Measurements from ENCODE around the gene MRPL14. TPM values are rescaled to one million over a fixed set of nuclear protein-coding genes. Genes with fewer than 3 reads are reported as not detected.

Gene MRPL14
- polyA plus RNA-seq, 2 donors: 31.9 to 63.8 TPM

DNA sequence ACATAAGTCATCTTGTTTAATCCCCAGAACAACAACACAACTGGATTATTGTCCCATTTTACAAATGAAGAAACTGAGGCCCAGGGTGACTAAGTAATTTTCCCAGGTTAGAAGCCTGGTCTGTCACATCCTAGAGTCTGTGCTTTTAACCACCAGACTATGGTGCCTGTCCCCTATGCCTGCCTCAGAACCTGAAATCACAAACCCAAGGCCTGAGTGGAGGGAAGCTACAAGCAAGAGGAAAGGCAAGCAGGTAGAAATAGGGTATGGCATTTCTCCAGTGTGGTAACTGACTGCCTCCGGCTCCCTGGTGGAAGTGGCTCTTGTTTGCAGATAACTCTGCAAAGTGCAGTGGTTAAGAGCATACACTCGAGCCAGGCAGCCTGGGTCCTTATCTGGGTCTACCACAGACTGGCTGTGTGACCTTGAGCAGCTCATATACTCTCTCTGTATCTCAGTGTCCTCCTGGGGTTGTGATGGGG, 2.6 kb upstream of the MRPL14 start:
- H3K4me1 ChIP-seq (ENCODE audit: control insufficient read depth in 2 of 2, insufficient read depth in 2 of 2, low read length in 1 of 2): peaks cover 7 to 16% of the 10 kb centered on the region in 2 donors
- no peak overlapping the region for H3K4me3 ChIP-seq (ENCODE audit: low read depth in 1 of 2, low read length in 2 of 2)
- no peaks in the 10 kb centered on the region for H3K27me3 ChIP-seq (ENCODE audit: control insufficient read depth in 1 of 2, insufficient read depth in 2 of 2, low read length in 2 of 2)
- H3K27ac ChIP-seq (ENCODE audit: low read depth in 2 of 2, low read length in 1 of 2): no peak overlapping the region
- WGBS, 2 donors: 56 to 80% methylated on average over 2 of the region's 2 CpGs
- H3K36me3 ChIP-seq (ENCODE audit: control insufficient read depth in 2 of 2, insufficient read depth in 2 of 2, low read length in 1 of 2): peaks cover 1 to 4% of the 10 kb centered on the region in 2 donors
- no peaks in the 10 kb centered on the region for H3K9me3 ChIP-seq (ENCODE audit: control insufficient read depth in 2 of 2, insufficient read depth in 1 of 2, low read depth in 1 of 2, low read length in 1 of 2)

DNA sequence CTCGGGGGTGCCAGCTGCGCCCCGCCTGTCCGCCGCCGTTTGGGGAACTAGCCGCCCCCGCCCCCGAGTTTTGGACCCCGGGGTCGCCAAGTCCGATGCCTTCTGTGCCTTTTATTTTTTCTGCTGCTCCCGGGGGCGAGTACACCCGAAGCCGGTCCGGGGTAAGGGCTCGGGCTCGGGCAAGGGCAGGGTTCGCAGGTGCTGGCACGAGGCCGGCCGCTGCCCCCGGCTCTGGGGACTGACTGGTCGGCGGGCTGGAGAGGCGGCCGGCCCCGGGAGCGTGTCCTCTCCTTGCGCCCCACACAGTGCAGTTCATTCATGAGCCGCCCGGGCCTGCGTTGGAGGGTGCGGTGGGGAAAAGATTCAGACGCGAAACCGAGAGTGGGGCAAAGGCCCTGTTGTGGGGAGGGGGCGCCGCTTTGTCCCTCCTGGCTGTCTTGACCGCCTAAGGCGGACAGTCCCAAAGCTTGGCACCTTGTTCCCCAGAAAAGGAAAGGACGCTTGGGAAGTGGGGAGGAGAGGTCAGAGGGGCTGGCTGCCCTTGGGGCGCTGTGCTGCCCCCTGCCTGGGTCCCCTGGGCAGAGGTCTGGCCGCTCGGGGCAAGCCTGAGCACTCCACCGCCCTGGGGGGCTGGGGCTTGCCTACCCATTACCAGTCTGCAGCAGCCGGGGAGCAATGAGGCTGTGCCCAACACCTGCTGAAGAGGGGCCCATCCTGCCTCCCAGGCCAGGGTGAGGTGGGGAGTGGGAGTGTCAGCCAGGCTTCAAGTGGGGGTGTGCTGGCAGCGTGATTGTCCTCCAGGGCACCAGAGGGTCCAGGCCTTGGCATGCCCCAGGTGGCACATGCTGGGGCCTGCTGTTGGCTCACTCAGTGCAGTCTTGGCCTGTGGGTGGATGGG, 1.0 kb upstream of the MRPL14 start:
- peak overlapping the region; percentile 61 to 70 for H3K27ac ChIP-seq (ENCODE audit: low read depth in 2 of 2, low read length in 1 of 2)
- no peaks in the 10 kb centered on the region for H3K36me3 ChIP-seq (ENCODE audit: control insufficient read depth in 2 of 2, insufficient read depth in 2 of 2, low read length in 1 of 2)
- WGBS, 2 donors: 5% methylated on average over 49 of the region's 49 CpGs
- H3K4me3 ChIP-seq (ENCODE audit: low read depth in 1 of 2, low read length in 2 of 2): peak overlapping the region; percentile 66 to 88
- peaks cover 5 to 16% of the 10 kb centered on the region in 2 donors for H3K4me1 ChIP-seq (ENCODE audit: control insufficient read depth in 2 of 2, insufficient read depth in 2 of 2, low read length in 1 of 2)
- H3K27me3 ChIP-seq (ENCODE audit: control insufficient read depth in 1 of 2, insufficient read depth in 2 of 2, low read length in 2 of 2): no peaks in the 10 kb centered on the region
- no peaks in the 10 kb centered on the region for H3K9me3 ChIP-seq (ENCODE audit: control insufficient read depth in 2 of 2, insufficient read depth in 1 of 2, low read depth in 1 of 2, low read length in 1 of 2)

DNA sequence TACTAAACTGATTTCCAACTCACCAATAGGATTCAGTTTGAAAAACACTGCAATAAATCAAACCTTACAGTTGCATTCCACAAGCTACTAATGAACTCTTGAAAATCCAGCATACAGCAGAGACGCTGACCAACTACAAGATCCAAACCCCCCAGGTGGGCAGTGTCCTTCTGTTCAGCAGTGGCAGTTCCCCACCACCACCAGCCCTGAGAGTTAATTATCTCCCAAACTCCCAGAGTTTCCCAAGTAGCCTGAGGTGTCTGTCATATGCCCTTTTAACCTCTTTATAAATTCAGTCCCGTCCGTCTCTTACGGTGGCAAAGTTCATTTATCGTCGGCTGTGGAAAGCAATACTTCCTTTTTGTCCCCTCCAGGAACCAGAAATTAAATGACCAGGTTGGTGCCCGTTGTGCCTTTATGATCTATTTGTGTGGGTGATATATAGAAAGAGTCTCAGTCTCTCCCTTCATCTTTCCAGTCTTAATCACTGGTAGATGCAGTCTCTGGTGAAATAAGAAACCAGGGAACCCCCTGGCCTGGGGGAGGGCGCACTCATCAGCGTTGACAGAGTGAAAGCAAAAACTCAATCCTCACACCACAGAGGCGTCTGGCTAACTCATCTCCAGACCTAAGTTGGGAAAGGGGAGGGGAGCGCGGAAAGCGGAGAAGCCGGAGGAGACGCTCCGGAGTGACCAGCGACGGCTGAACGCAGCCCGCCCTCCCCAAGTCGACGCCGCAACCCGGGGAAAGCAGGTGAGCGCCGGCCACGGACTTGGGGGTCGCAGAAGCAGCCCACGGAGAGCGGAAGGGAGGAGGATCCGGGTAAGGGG, 717 bp downstream of the MRPL14 start:
- Histone ChIP-seq H3K27me3 (ENCODE audit: control insufficient read depth in 1 of 2, insufficient read depth in 2 of 2, low read length in 2 of 2) (no peaks in the 10 kb centered on the region), H3K4me1 (ENCODE audit: control insufficient read depth in 2 of 2, insufficient read depth in 2 of 2, low read length in 1 of 2) (peaks cover 5 to 11% of the 10 kb centered on the region in 2 donors), H3K36me3 (ENCODE audit: control insufficient read depth in 2 of 2, insufficient read depth in 2 of 2, low read length in 1 of 2) (no peaks in the 10 kb centered on the region), H3K4me3 (ENCODE audit: low read depth in 1 of 2, low read length in 2 of 2) (peak overlapping the region; percentile 66 to 80), H3K9me3 (ENCODE audit: control insufficient read depth in 2 of 2, insufficient read depth in 1 of 2, low read depth in 1 of 2, low read length in 1 of 2) (no peaks in the 10 kb centered on the region), H3K27ac (ENCODE audit: low read depth in 2 of 2, low read length in 1 of 2) (peak overlapping the region; percentile 88 to 89)
- WGBS, 2 donors: 1 to 2% methylated on average over 21 to 31 of the region's 31 CpGs

- peaks cover 2 to 6% of the 10 kb centered on the region in 2 donors for H3K4me1 ChIP-seq (ENCODE audit: control insufficient read depth in 2 of 2, insufficient read depth in 2 of 2, low read length in 1 of 2)
These were observed 3.7 kb downstream of the MRPL14 start for GRCh38 chr6:44123544-44123943.

DNA sequence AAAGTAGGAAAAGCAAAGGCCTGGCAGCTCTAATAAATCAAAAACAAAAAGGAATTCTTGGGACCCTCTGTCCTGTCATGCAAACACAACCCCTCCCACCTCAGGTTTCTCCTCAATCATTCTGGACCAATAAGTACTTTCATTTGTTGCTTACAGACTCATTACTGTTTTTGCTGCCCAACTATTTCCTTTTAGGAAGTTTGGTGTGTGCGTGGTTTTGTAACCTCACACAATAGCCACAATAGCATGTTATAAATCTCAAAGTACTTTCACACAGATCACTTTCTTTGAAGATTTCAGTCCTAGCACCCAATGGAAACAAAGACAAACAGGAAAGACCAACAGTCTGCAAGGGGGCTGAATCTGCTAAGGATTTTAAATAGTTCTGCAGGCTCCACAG, 4.5 kb downstream of the MRPL14 start:
- Histone ChIP-seq H3K4me3 (ENCODE audit: low read depth in 1 of 2, low read length in 2 of 2) (no peak overlapping the region), H3K4me1 (ENCODE audit: control insufficient read depth in 2 of 2, insufficient read depth in 2 of 2, low read length in 1 of 2) (peaks cover 0 to 2% of the 10 kb centered on the region in 2 donors), H3K27me3 (ENCODE audit: control insufficient read depth in 1 of 2, insufficient read depth in 2 of 2, low read length in 2 of 2) (no peaks in the 10 kb centered on the region), H3K9me3 (ENCODE audit: control insufficient read depth in 2 of 2, insufficient read depth in 1 of 2, low read depth in 1 of 2, low read length in 1 of 2) (no peaks in the 10 kb centered on the region), H3K36me3 (ENCODE audit: control insufficient read depth in 2 of 2, insufficient read depth in 2 of 2, low read length in 1 of 2) (no peaks in the 10 kb centered on the region), H3K27ac (ENCODE audit: low read depth in 2 of 2, low read length in 1 of 2) (no peak overlapping the region)
- 38 to 41% methylated on average over 1 of the region's 1 CpG for WGBS, 2 donors

More at GRCh38 chr6:44123544-44123943, 3.7 kb downstream of the MRPL14 start:
- WGBS, 2 donors: 78 to 88% methylated on average over 2 of the region's 2 CpGs
- H3K4me3 ChIP-seq (ENCODE audit: low read depth in 1 of 2, low read length in 2 of 2): no peak overlapping the region
- no peaks in the 10 kb centered on the region for H3K9me3 ChIP-seq (ENCODE audit: control insufficient read depth in 2 of 2, insufficient read depth in 1 of 2, low read depth in 1 of 2, low read length in 1 of 2)
- no peaks in the 10 kb centered on the region for H3K27me3 ChIP-seq (ENCODE audit: control insufficient read depth in 1 of 2, insufficient read depth in 2 of 2, low read length in 2 of 2)
- no peaks in the 10 kb centered on the region for H3K36me3 ChIP-seq (ENCODE audit: control insufficient read depth in 2 of 2, insufficient read depth in 2 of 2, low read length in 1 of 2)
- H3K27ac ChIP-seq (ENCODE audit: low read depth in 2 of 2, low read length in 1 of 2): peak overlapping the region in 1 of 2 donors; percentile 25

- Histone ChIP-seq H3K4me1 (ENCODE audit: control insufficient read depth in 2 of 2, insufficient read depth in 2 of 2, low read length in 1 of 2) (peaks cover 3 to 5% of the 10 kb centered on the region in 2 donors), H3K27me3 (ENCODE audit: control insufficient read depth in 1 of 2, insufficient read depth in 2 of 2, low read length in 2 of 2) (no peaks in the 10 kb centered on the region), H3K9me3 (ENCODE audit: control insufficient read depth in 2 of 2, insufficient read depth in 1 of 2, low read depth in 1 of 2, low read length in 1 of 2) (no peaks in the 10 kb centered on the region), H3K4me3 (ENCODE audit: low read depth in 1 of 2, low read length in 2 of 2) (no peak overlapping the region), H3K27ac (ENCODE audit: low read depth in 2 of 2, low read length in 1 of 2) (no peak overlapping the region), H3K36me3 (ENCODE audit: control insufficient read depth in 2 of 2, insufficient read depth in 2 of 2, low read length in 1 of 2) (no peaks in the 10 kb centered on the region)
- 62 to 71% methylated on average over 4 of the region's 4 CpGs for WGBS, 2 donors
These were observed 6.4 kb downstream of the MRPL14 start for GRCh38 chr6:44120692-44121443.

DNA sequence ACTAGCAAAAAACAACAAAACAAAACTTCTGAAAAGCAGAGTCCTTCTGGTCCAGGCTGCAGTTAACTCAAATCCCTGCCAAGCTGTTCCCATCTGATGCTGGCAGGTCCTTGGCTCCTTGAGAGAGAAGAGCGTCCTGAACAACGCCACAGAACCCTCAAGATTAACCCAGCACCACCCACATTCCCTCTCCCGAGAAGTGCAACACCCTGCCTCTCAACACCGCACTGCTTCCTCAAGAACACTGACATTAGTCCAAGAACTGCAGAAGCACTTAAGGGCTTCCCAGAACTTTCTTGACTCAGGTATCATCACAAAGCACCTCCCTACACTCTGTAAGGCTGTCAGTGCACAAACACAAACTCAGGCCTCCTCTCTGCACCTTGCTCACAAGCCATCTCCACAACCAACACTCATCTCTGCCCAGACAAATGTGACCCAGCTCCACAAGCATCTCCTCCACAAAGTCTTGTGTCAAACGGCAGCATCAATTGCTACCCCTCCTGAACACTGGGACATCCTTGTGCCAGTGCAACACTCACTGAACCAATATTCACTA, 7.5 kb downstream of the MRPL14 start:
- Histone ChIP-seq H3K36me3 (ENCODE audit: control insufficient read depth in 2 of 2, insufficient read depth in 2 of 2, low read length in 1 of 2) (peaks cover 0 to 2% of the 10 kb centered on the region in 2 donors), H3K9me3 (ENCODE audit: control insufficient read depth in 2 of 2, insufficient read depth in 1 of 2, low read depth in 1 of 2, low read length in 1 of 2) (no peaks in the 10 kb centered on the region), H3K4me1 (ENCODE audit: control insufficient read depth in 2 of 2, insufficient read depth in 2 of 2, low read length in 1 of 2) (peaks cover 8 to 9% of the 10 kb centered on the region in 2 donors), H3K4me3 (ENCODE audit: low read depth in 1 of 2, low read length in 2 of 2) (no peak overlapping the region), H3K27ac (ENCODE audit: low read depth in 2 of 2, low read length in 1 of 2) (peak overlapping the region in 1 of 2 donors; percentile 48), H3K27me3 (ENCODE audit: control insufficient read depth in 1 of 2, insufficient read depth in 2 of 2, low read length in 2 of 2) (no peaks in the 10 kb centered on the region)
- 33 to 40% methylated on average over 5 of the region's 5 CpGs for WGBS, 2 donors

- Histone ChIP-seq H3K27ac (ENCODE audit: low read depth in 2 of 2, low read length in 1 of 2) (peak overlapping the region in 1 of 2 donors; percentile 41), H3K4me1 (ENCODE audit: control insufficient read depth in 2 of 2, insufficient read depth in 2 of 2, low read length in 1 of 2) (peaks cover 8 to 13% of the 10 kb centered on the region in 2 donors), H3K9me3 (ENCODE audit: control insufficient read depth in 2 of 2, insufficient read depth in 1 of 2, low read depth in 1 of 2, low read length in 1 of 2) (no peaks in the 10 kb centered on the region), H3K27me3 (ENCODE audit: control insufficient read depth in 1 of 2, insufficient read depth in 2 of 2, low read length in 2 of 2) (no peaks in the 10 kb centered on the region), H3K36me3 (ENCODE audit: control insufficient read depth in 2 of 2, insufficient read depth in 2 of 2, low read length in 1 of 2) (peaks cover 0 to 7% of the 10 kb centered on the region in 2 donors), H3K4me3 (ENCODE audit: low read depth in 1 of 2, low read length in 2 of 2) (no peak overlapping the region)
- 64 to 69% methylated on average over 6 of the region's 6 CpGs for WGBS, 2 donors
These were observed 9.7 kb downstream of the MRPL14 start for GRCh38 chr6:44117397-44118128.

All from esophagus (tissue), 2 donors.